AG04450 (cell line): Measurements from ENCODE around the gene CLDN1. TPM values are rescaled to one million over a fixed set of nuclear protein-coding genes. Genes with fewer than 3 reads are reported as not detected.

Source experiments
- CTCF ChIA-PET: fragments of 300-600, 350-600 bp; formaldehyde crosslinking; extraction: SDS; loops from one replicate; lab custom pipeline; 2022; ENCODE audit warnings: antibody characterized with exemption, inconsistent platforms; lab: Charles Lee
- POLR2A ChIA-PET: fragments of 350-600 bp; formaldehyde crosslinking; extraction: SDS; loops from one replicate; lab custom pipeline; 2021; ENCODE audit warnings: antibody characterized with exemption, inconsistent platforms; lab: Yijun Ruan, JAX
- DNase-seq: peaks from one replicate; pipeline ENCODE4 v3.0.0-alpha.2; 2011; ENCODE audit warnings: low read depth, low spot score
- H3K27ac ChIP-seq: one replicate; pipeline ENCODE4 v1.5.1; 2012; ENCODE audit warnings: low read depth, low read length, control low read depth
- H3K27me3 ChIP-seq: one replicate; pipeline ENCODE4 v1.6.0; 2012; ENCODE audit warnings: low read length; ENCODE audit not compliant: control insufficient read depth, insufficient read depth
- H3K4me3 ChIP-seq: 2 replicates; pipeline ENCODE4 v1.5.1; 2011; ENCODE audit warnings: mild to moderate bottlenecking, low read depth, low read length, control low read depth
- H3K9me3 ChIP-seq: 2 replicates; pipeline ENCODE4 v1.5.1; 2012; ENCODE audit warnings: low read length; ENCODE audit not compliant: control insufficient read depth, insufficient read depth
- CTCF ChIP-seq: IDR thresholded peaks from 2 replicates; pipeline ENCODE4 v1.5.1; 2011; ENCODE audit warnings: low read depth, low read length, control low read depth, inconsistent platforms
- polyA plus RNA-seq: library from polyadenylated mRNA; depleted of rRNA; stranded (reverse); fragments of >200 nt; gene quantifications from 2 replicates; pipeline ENCODE4 v1.2.3, GENCODE V29; 2011

Gene CLDN1
- polyA plus RNA-seq, 1 experiment = 9.6 TPM

DNA sequence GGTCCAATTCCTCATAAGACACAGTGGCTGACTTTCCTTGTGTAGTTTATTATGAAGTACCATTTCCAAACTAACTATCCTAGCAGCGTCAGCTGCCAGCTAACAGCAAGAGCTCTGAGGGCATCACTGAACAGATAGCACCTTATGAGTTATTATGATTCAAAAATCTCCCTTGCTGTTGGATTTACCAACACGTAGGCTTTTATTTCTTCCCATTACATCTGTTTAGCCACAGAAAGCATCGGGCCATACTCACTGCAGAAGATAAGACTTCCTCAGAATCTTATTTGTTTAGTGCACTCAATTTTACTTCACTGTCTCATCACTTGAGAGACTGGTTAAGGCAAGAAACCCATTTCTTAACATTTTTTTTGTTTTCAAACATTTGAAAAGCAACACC is 16.2 kb downstream of the CLDN1 start:
- no peaks in the 10 kb centered on the region for H3K27me3 ChIP-seq
- no peak overlapping the region for H3K4me3 ChIP-seq
- POLR2A ChIA-PET = no interaction called here
- no peaks in the 10 kb centered on the region for H3K9me3 ChIP-seq
- no peak for TF ChIP-seq CTCF
- H3K27ac ChIP-seq = no peak overlapping the region
- no peak for DNase-seq
- CTCF ChIA-PET = interaction anchor here (3.1 kb wide), 1 partner anchor 16 kb away, joined by 18 read pairs; the partner anchor contains the start of gene CLDN1

DNA sequence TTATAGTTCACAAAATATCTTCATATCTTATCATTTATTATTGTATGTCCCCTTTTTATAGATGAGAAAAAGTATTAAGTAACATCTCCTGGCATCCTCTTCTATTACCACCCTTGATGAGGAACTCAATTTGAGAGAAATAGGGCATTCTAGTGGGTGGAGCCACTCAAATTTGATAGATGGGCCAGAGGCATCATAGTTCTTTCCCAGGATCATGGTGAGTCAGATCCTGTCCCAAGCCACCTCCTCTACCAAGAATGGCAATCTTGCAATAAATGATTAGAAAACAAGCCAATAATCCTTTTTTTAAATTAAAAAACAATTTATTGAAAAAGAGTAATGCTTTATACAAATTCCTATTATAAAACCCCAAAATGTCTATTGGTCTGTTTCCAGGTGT is 16.8 kb downstream of the CLDN1 start:
- DNase-seq = no peak
- H3K27ac ChIP-seq = no peak overlapping the region
- POLR2A ChIA-PET = no interaction called here
- CTCF ChIA-PET = interaction anchor here (0.9 to 3.1 kb wide), 2 partner anchors 16 to 344 kb away, joined by 3 to 18 read pairs; partner anchors contain the start of gene CLDN1
- no peaks in the 10 kb centered on the region for H3K9me3 ChIP-seq
- no peaks in the 10 kb centered on the region for H3K27me3 ChIP-seq
- no peak for TF ChIP-seq CTCF
- no peak overlapping the region for H3K4me3 ChIP-seq

DNA sequence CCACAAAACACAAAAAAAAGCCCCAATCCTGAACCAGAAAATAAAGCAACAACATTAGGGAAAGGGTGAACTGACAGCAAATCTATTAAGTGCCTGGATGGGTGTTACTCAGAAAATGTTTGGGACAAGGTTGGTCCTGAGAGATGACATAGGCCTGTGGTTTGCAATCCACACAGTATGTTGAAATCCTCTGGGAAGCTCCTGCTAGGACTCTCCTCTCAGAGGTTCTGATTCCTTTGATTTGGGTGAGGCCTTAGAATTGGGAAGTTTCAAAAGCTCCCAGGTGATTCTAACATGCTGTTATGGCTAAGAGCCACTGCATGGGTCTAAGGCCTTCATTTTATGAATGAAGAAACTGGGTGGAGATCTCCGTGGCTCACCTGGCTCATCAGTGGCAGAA is 18.4 kb downstream of the CLDN1 start:
- Histone ChIP-seq H3K27me3 (no peaks in the 10 kb centered on the region), H3K27ac (no peak overlapping the region), H3K4me3 (no peak overlapping the region), H3K9me3 (no peaks in the 10 kb centered on the region)
- ChIA-PET CTCF (interaction anchor here (3.1 kb wide), 1 partner anchor 18 kb away, joined by 18 read pairs; the partner anchor contains the start of gene CLDN1), POLR2A (no interaction called here)
- no peak for TF ChIP-seq CTCF
- no peak for DNase-seq

GRCh38 chr3:190302212-190302867 is 19.9 kb downstream of the CLDN1 start:
- ChIA-PET POLR2A (no interaction called here), CTCF (interaction anchor here (1.3 to 1.6 kb wide), 2 partner anchors 20 kb away, joined by 3 to 6 read pairs; partner anchors contain the start of gene CLDN1)
- H3K4me3 ChIP-seq = no peak overlapping the region
- no peaks in the 10 kb centered on the region for H3K27me3 ChIP-seq
- no peak overlapping the region for H3K27ac ChIP-seq
- DNase-seq = no peak
- H3K9me3 ChIP-seq = no peaks in the 10 kb centered on the region
- TF ChIP-seq CTCF = no peak

- H3K27me3 ChIP-seq = no peaks in the 10 kb centered on the region
- H3K27ac ChIP-seq = no peak overlapping the region
- POLR2A ChIA-PET = no interaction called here
- no peaks in the 10 kb centered on the region for H3K9me3 ChIP-seq
- H3K4me3 ChIP-seq = no peak overlapping the region
- CTCF ChIA-PET = interaction anchor here (1.3 to 1.6 kb wide), 2 partner anchors 20 to 21 kb away, joined by 3 to 6 read pairs; partner anchors contain the start of gene CLDN1
- no peak for TF ChIP-seq CTCF
- DNase-seq = no peak
Measured at GRCh38 chr3:190301591-190301990, 20.7 kb downstream of the CLDN1 start.
